Measurements from ENCODE around the gene TMED1.

The TMED1 gene

GRCh38 chr19:10812902-10813404 lies 23.1 kb downstream of the TMED1 start:
- no peak for DNase-seq (ENCODE audit: low read depth in 2 of 2, low spot score in 1 of 2)

- DNase-seq (ENCODE audit: low read depth in 2 of 2, low spot score in 1 of 2) = no peak
Observed at GRCh38 chr19:10812196-10812595, 23.8 kb downstream of the TMED1 start.

GRCh38 chr19:10811391-10812111 lies 24.5 kb downstream of the TMED1 start:
- DNase-seq (ENCODE audit: low read depth in 2 of 2, low spot score in 1 of 2) = no peak

- no peak for DNase-seq (ENCODE audit: low read depth in 2 of 2, low spot score in 1 of 2)
Observed at GRCh38 chr19:10809651-10810285, 26.2 kb downstream of the TMED1 start.

DNA sequence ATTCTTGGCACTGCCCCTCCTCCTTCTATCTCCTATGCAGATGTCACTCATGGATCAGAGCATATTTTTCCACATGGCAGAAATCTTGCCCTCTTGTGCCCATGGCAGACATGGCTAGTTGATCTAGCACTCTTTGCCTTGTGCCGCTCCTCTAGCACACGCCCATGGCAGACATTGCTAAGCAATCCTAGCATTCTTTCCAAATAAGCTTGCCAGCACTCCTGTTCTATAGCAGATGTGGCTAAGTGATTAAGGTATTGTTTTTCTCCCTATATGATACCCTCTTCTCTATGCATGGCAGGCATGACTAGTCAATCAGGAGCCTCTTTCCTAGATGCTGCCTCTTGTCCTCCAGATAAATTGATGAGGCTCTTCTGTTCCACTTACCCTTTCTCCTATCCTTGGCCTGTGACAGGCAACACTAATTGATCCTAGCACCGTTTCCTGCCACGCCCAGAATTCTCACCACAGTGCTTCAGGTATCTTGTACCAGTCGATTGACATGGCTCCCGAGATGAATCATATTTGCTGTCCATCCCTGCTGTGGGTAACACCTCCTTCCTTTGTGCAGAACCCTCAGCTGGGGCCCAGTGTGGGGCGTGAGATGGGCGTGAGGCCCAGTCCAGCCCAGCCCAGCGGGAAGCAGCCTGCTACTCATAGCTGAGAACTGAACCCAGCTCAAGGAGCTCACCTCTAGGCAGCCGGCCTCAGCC lies 26.9 kb downstream of the TMED1 start:
- no peak for DNase-seq (ENCODE audit: low read depth in 2 of 2, low spot score in 1 of 2)

DNA sequence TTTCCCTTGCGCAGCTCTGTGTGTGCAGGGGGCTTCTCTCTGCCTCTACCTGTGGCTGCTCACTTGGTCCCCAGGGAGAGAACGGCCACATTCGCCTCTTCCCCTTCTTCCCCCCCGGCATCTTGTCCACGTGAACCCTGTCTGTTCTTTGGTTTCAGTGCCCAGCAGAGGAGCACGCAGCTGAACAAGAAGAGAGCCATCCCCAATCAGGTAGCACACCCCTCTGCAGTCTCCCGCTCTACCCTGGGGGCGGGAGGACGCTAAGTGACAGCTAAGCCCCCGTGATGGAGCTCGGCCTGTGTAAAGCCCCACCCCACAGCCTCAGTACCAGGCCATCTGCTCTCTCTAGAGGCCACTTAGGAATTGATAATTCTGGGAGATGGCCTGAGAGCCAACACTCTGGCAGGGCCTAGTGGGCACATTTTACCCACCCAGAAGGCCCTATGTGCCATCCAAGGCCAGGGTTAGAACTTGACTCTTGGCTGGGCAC lies 30.2 kb downstream of the TMED1 start:
- no peak for DNase-seq (ENCODE audit: low read depth in 2 of 2, low spot score in 1 of 2)

DNA sequence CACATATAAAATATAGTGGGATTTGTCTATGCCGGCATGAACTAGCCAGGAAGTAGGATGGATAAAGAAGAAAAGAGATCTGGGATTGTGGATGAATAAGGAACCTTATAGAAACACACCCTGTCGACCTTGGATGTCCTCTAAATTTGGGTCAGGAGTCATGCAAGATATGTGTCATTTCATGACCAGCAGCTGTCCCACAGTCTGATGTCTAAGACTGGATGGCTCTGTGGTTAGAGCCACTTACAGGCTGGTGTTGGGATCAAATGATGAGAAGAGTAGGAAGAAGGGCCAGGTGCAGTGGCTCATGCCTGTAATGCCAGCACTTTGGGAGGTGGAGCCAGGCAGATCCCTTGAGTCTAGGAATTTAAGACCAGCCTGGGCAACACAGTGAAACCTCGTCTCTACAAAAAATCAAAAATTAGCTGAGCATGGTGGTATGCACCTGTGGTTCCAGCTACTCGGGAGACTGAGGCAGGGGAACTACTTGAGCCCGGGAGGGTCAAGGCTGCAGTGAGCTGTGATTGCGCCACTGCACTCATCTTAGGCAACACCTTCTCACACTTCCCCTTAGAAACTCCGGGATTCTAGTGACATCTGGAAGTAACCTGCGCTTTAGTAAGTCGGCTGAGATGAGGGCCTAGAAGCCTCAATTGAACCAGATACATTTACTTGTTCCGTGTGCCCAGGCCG lies 30.8 kb downstream of the TMED1 start:
- DNase-seq (ENCODE audit: low read depth in 2 of 2, low spot score in 1 of 2) = no peak

- DNase-seq (ENCODE audit: low read depth in 2 of 2, low spot score in 1 of 2) = no peak
Observed at GRCh38 chr19:10803252-10803651, 32.8 kb downstream of the TMED1 start.

GRCh38 chr19:10802479-10802878 lies 33.5 kb downstream of the TMED1 start:
- DNase-seq (ENCODE audit: low read depth in 2 of 2, low spot score in 1 of 2) = no peak

- no peak for DNase-seq (ENCODE audit: low read depth in 2 of 2, low spot score in 1 of 2)
Observed at GRCh38 chr19:10800488-10800887, 35.5 kb downstream of the TMED1 start.

DNA sequence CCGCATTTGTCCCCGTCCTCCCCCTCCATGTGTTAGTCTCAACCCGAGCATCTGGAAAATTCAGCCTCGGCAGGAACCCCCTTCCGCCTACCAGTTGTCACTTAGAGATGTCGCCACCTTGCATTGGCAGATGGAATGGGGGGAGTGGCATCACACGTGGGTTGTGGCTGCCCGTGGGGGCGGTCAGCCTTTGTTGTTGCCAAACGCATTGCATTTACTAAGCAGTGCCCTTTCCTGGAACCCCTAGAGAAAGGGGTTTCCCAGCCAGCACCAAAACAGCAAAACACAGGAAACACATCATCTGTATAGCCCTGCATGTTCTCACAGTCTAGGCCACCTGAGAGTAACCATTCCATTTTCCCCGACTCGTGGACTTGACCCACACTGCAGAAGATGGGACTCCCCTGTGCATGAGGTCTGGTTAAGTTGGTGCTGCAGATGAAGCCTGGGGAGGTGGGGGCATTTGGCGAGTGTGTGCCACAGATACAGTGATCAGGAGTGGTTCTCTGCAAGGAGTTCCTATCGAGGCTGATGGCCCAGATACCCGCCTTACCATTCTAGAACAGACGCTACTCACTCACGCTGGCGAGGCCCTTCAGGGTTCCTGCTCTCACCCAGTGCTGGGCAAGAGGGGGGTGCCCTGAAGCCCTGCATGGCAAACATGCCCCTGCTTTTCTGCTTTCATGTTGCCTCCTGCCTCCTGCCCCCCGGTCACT lies 38.3 kb downstream of the TMED1 start:
- peak; percentile 79 to 88 for DNase-seq (ENCODE audit: low read depth in 2 of 2, low spot score in 1 of 2)

- DNase-seq (ENCODE audit: low read depth in 2 of 2, low spot score in 1 of 2) = no peak
Observed at GRCh38 chr19:10797078-10797477, 38.9 kb downstream of the TMED1 start.

DNA sequence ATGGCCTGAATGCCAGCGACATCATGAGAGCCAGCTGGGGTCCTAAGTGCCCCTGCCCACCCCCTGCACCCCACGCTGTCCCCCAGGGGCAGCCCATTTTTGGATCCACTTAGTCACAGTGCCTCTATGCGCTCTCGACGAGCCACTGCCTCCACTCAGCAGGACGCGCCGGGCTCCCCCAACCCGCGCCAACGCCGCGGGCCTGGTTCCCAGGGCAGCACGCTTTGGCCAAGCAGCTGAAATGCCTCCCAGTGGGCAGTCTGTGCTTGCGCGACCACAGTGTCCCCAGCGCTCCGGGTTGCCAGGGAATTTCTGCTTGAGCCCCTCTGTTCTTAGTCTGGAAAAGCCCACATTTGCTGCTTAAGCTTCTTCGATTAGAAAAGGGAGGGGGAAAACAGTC lies 39.4 kb downstream of the TMED1 start:
- DNase-seq (ENCODE audit: low read depth in 2 of 2, low spot score in 1 of 2) = no peak

GRCh38 chr19:10789866-10790265 lies 46.1 kb downstream of the TMED1 start:
- DNase-seq (ENCODE audit: low read depth in 2 of 2, low spot score in 1 of 2) = no peak

GRCh38 chr19:10788146-10788545 lies 47.9 kb downstream of the TMED1 start:
- DNase-seq (ENCODE audit: low read depth in 2 of 2, low spot score in 1 of 2) = no peak

DNA sequence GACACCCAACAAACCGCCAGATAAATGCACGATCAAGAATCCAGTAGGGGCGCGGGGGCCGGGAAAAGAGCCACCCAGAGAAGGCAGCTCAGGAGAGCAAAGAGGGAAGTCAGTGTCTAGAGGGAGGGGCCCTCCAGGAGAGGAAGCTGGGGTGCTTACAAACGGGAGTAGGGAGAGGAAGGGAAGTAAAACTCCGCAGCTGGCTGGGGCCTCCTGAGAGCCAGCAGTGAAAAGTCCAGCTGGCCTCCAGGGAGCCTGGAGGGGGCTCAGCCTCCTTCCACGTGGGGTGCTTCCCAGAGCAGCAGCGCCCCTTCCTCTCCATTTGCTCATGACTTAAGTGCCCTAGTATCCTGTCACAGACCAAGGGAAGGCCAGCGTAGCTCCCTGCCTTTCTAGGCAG lies 51.8 kb downstream of the TMED1 start:
- DNase-seq (ENCODE audit: low read depth in 2 of 2, low spot score in 1 of 2) = no peak

DNA sequence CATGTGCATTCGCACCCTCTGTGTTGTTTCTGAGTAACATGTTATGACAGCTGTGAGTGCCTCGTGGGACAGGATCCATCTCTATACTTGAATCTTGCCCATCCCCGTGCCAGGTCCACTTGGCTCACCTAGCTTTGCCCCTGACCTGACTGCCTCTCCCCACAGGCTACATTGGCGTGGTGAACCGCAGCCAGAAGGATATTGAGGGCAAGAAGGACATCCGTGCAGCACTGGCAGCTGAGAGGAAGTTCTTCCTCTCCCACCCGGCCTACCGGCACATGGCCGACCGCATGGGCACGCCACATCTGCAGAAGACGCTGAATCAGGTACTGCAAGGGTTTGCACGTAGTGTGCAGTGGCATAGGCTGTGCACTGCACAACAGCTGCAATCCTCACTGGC lies 53.2 kb downstream of the TMED1 start:
- DNase-seq (ENCODE audit: low read depth in 2 of 2, low spot score in 1 of 2) = no peak

Data from stimulated activated CD8-positive, alpha-beta memory T cell treated with anti-CD3 and anti-CD28 coated beads, Interleukin-4, amount 100 ng/mL, for 4 hours (primary cell).